ENCODE results near the gene SMYD3. TPM values are rescaled to one million over a fixed set of nuclear protein-coding genes. Genes with fewer than 3 reads are reported as not detected.

The SMYD3 gene
- total RNA-seq, 3 donors from 2014 or later = 16.8 to 28.8 (median 19.5) TPM

GRCh38 chr1:246351721-246352120 lies 155.4 kb downstream of the SMYD3 start:
- H3K9me3 ChIP-seq = no peaks in the 10 kb centered on the region
- no peak for TF ChIP-seq CTCF (IDR thresholded peaks at IDR 0.05)
- TF ChIP-seq POLR2AphosphoS5 (IDR thresholded peaks at IDR 0.05) = no peak
- TF ChIP-seq POLR2A (IDR thresholded peaks at IDR 0.05) = no peak
- H3K4me3 ChIP-seq = no peak overlapping the region
- no peak for DNase-seq (ENCODE audit: low spot score in 2 of 2)
- no peak overlapping the region for H3K27ac ChIP-seq
- H3K36me3 ChIP-seq = no peaks in the 10 kb centered on the region
- H3K27me3 ChIP-seq = no peaks in the 10 kb centered on the region
- H3K4me1 ChIP-seq = no peaks in the 10 kb centered on the region
- intact Hi-C loops (cut with DNase I; ENCODE audit: low total_unique reads) = no loop called here

- H3K9me3 ChIP-seq = no peaks in the 10 kb centered on the region
- TF ChIP-seq CTCF (IDR thresholded peaks at IDR 0.05) (no peak), POLR2A (IDR thresholded peaks at IDR 0.05) (no peak)
- H3K36me3 ChIP-seq = no peaks in the 10 kb centered on the region
- H3K4me1 ChIP-seq = no peaks in the 10 kb centered on the region
- intact Hi-C loops (cut with DNase I; ENCODE audit: low total_unique reads) = no loop called here
- DNase-seq (ENCODE audit: low spot score in 2 of 2) = no peak
- H3K27ac ChIP-seq = no peak overlapping the region
- H3K4me3 ChIP-seq = no peak overlapping the region
- no peaks in the 10 kb centered on the region for H3K27me3 ChIP-seq
Observed at GRCh38 chr1:246350745-246351144, 156.3 kb downstream of the SMYD3 start.

- TF ChIP-seq POLR2A (IDR thresholded peaks at IDR 0.05) (no peak), CTCF (IDR thresholded peaks at IDR 0.05) (no peak), POLR2AphosphoS5 (IDR thresholded peaks at IDR 0.05) (no peak)
- Histone ChIP-seq H3K9me3 (no peaks in the 10 kb centered on the region), H3K4me3 (no peak overlapping the region), H3K4me1 (no peaks in the 10 kb centered on the region), H3K36me3 (no peaks in the 10 kb centered on the region), H3K27ac (no peak overlapping the region), H3K27me3 (no peaks in the 10 kb centered on the region)
- no peak for DNase-seq (ENCODE audit: low spot score in 2 of 2)
- intact Hi-C loops (cut with DNase I; ENCODE audit: low total_unique reads) = no loop called here
Observed at GRCh38 chr1:246343937-246344336, 163.1 kb downstream of the SMYD3 start.

GRCh38 chr1:246343251-246343650 lies 163.8 kb downstream of the SMYD3 start:
- H3K4me1 ChIP-seq = no peaks in the 10 kb centered on the region
- no peaks in the 10 kb centered on the region for H3K9me3 ChIP-seq
- H3K36me3 ChIP-seq = no peaks in the 10 kb centered on the region
- TF ChIP-seq CTCF (IDR thresholded peaks at IDR 0.05) (no peak), POLR2A (IDR thresholded peaks at IDR 0.05) (no peak), POLR2AphosphoS5 (IDR thresholded peaks at IDR 0.05) (no peak)
- no peak for DNase-seq (ENCODE audit: low spot score in 2 of 2)
- no peak overlapping the region for H3K27ac ChIP-seq
- H3K27me3 ChIP-seq = no peaks in the 10 kb centered on the region
- no peak overlapping the region for H3K4me3 ChIP-seq
- intact Hi-C loops (cut with DNase I; ENCODE audit: low total_unique reads) = no loop called here

GRCh38 chr1:246338546-246338945 lies 168.5 kb downstream of the SMYD3 start:
- no peak for TF ChIP-seq POLR2A (IDR thresholded peaks at IDR 0.05)
- no peak for TF ChIP-seq POLR2AphosphoS5 (IDR thresholded peaks at IDR 0.05)
- no peak for TF ChIP-seq CTCF (IDR thresholded peaks at IDR 0.05)
- no peak for DNase-seq (ENCODE audit: low spot score in 2 of 2)
- no peaks in the 10 kb centered on the region for H3K4me1 ChIP-seq
- no peaks in the 10 kb centered on the region for H3K9me3 ChIP-seq
- H3K36me3 ChIP-seq = no peaks in the 10 kb centered on the region
- intact Hi-C loops (cut with DNase I; ENCODE audit: low total_unique reads) = loop anchor here (10.0 kb wide), 1 partner anchor 694 kb away; no protein-coding TSS in a partner anchor
- H3K27ac ChIP-seq = no peak overlapping the region
- no peak overlapping the region for H3K4me3 ChIP-seq
- H3K27me3 ChIP-seq = no peaks in the 10 kb centered on the region
